ENCODE data around the gene CD300LF. TPM values are rescaled to one million over a fixed set of nuclear protein-coding genes. Genes with fewer than 3 reads are reported as not detected.
A peak's percentile ranks its signal among the peaks of the same experiment; 100 is the strongest.

Gene CD300LF
- total RNA-seq, 1 experiment from 2014 or later = not detected

DNA sequence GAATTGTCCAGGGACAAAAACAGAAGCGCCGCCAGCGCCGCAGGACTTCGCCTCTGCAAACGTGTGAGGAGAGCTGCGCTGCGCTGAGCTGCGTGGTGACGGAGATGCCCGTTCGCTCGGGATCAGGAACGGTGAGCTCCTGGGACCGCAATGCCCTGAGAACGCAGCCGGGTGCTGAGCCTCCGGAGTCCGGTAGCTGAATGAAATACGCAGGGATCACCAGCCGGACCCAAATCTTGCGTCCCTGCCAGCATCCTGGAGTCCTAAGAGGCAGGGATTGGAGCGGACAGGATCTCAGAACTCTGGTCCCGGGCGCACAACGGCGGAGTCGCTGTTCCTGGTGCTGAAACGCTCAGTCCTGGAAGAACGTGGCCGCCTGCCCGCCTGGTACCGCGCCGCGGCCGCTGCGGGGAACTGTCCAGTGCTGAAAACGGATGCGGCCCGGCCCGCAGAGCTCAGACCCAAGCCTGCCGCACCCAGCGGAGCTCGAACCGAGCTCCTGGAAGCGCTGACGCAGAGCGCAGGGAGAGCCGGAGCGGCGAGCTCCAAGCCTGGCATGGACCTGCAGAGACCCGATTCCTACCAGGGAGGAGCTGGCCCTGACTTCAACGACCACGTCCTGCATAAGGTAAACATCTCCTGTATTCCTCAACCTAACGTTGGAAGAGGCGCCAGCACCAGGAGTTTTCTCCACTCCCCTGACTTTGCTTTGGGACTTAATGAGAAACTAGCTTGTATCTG, 41.5 kb downstream of the CD300LF start:
- Histone ChIP-seq H3K4me1 (ENCODE audit: control insufficient read depth in 1 of 2, insufficient read depth in 2 of 2, low read length in 2 of 2) (no peaks in the 10 kb centered on the region), H3K9me3 (ENCODE audit: control insufficient read depth in 1 of 2, insufficient read depth in 1 of 2, low read depth in 1 of 2, low read length in 2 of 2) (no peaks in the 10 kb centered on the region), H3K79me2 (ENCODE audit: insufficient read depth, low read length) (no peaks in the 10 kb centered on the region), H2AFZ (ENCODE audit: low read depth, low read length, poor library complexity, severe bottlenecking) (no peak overlapping the region), H3K4me2 (ENCODE audit: low read length) (no peak overlapping the region), H3K4me3 (replicated peaks in 1 of 2; ENCODE audit: low read depth in 1 of 2, low read length in 2 of 2) (no peak overlapping the region), H3K9me2 (ENCODE audit: insufficient read depth) (no peaks in the 10 kb centered on the region), H3K9ac (ENCODE audit: low read length) (no peak overlapping the region), H4K20me1 (ENCODE audit: insufficient read depth) (no peaks in the 10 kb centered on the region), H3K36me3 (ENCODE audit: control insufficient read depth in 1 of 2, insufficient read depth in 2 of 2, low read length in 2 of 2) (no peaks in the 10 kb centered on the region), H3K27ac (ENCODE audit: low read depth, low read length) (no peak overlapping the region), H3K27me3 (ENCODE audit: insufficient read depth, low read length) (peaks cover 95% of the 10 kb centered on the region)
- RAD21 ChIA-PET (ENCODE audit: low non-redundant PET in 1 of 2, low total read pairs in 2 of 2, uncharacterized antibody in 2 of 2, unreplicated experiment in 2 of 2) = no interaction called here
- POLR2A ChIA-PET = no interaction called here
- ATAC-seq = peak; percentile 44; the same call in 1 of the 2 replicates
- no TSS peak for BruUV-seq (replicated peaks)
- CTCF ChIA-PET = interaction anchor here (4.4 kb wide), 1 partner anchor 14 kb away, joined by 28 read pairs; no protein-coding TSS in a partner anchor
- no peak for DNase-seq (ENCODE audit: low read depth, low spot score)
- intact Hi-C loops (cut with micrococcal nuclease) = no loop called here
- TF ChIP-seq, protein P1, sequence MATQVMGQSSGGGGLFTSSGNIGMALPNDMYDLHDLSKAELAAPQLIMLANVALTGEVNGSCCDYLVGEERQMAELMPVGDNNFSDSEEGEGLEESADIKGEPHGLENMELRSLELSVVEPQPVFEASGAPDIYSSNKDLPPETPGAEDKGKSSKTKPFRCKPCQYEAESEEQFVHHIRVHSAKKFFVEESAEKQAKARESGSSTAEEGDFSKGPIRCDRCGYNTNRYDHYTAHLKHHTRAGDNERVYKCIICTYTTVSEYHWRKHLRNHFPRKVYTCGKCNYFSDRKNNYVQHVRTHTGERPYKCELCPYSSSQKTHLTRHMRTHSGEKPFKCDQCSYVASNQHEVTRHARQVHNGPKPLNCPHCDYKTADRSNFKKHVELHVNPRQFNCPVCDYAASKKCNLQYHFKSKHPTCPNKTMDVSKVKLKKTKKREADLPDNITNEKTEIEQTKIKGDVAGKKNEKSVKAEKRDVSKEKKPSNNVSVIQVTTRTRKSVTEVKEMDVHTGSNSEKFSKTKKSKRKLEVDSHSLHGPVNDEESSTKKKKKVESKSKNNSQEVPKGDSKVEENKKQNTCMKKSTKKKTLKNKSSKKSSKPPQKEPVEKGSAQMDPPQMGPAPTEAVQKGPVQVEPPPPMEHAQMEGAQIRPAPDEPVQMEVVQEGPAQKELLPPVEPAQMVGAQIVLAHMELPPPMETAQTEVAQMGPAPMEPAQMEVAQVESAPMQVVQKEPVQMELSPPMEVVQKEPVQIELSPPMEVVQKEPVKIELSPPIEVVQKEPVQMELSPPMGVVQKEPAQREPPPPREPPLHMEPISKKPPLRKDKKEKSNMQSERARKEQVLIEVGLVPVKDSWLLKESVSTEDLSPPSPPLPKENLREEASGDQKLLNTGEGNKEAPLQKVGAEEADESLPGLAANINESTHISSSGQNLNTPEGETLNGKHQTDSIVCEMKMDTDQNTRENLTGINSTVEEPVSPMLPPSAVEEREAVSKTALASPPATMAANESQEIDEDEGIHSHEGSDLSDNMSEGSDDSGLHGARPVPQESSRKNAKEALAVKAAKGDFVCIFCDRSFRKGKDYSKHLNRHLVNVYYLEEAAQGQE (IDR thresholded peaks at IDR 0.05; ENCODE audit: low read depth) = peak; percentile 72
- TF ChIP-seq TCF7L2 (IDR thresholded peaks at IDR 0.05; ENCODE audit: borderline replicate concordance, extremely low read depth, insufficient read depth, insufficient read length) (peak; percentile 16), SP1 (IDR thresholded peaks at IDR 0.05; ENCODE audit: low read depth) (no peak)

DNA sequence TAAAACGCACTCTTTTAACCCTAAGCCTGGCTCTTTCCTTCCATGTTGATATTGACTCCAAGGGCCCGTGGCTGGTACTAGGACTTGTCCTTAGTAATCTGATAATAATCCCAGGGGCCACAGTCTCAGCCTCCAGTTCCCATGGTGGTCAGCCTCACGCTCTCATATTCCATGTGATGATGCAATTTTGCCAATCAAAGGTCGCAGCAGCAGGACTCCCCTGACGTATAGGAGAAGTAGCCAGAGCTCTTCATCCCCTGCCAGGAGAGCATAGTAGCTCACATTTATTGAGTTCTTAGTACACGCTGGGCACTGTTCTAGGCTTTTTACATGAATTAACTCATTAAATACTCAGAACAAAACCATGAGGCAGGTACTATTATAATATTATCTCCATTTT, 42.4 kb downstream of the CD300LF start:
- Histone ChIP-seq H3K9me2 (ENCODE audit: insufficient read depth) (no peaks in the 10 kb centered on the region), H3K9ac (ENCODE audit: low read length) (no peak overlapping the region), H2AFZ (ENCODE audit: low read depth, low read length, poor library complexity, severe bottlenecking) (no peak overlapping the region), H3K4me3 (replicated peaks in 1 of 2; ENCODE audit: low read depth in 1 of 2, low read length in 2 of 2) (no peak overlapping the region), H3K27ac (ENCODE audit: low read depth, low read length) (no peak overlapping the region), H3K36me3 (ENCODE audit: control insufficient read depth in 1 of 2, insufficient read depth in 2 of 2, low read length in 2 of 2) (no peaks in the 10 kb centered on the region), H3K4me2 (ENCODE audit: low read length) (no peak overlapping the region), H3K79me2 (ENCODE audit: insufficient read depth, low read length) (no peaks in the 10 kb centered on the region), H4K20me1 (ENCODE audit: insufficient read depth) (no peaks in the 10 kb centered on the region), H3K4me1 (ENCODE audit: control insufficient read depth in 1 of 2, insufficient read depth in 2 of 2, low read length in 2 of 2) (no peaks in the 10 kb centered on the region), H3K9me3 (ENCODE audit: control insufficient read depth in 1 of 2, insufficient read depth in 1 of 2, low read depth in 1 of 2, low read length in 2 of 2) (no peaks in the 10 kb centered on the region), H3K27me3 (ENCODE audit: insufficient read depth, low read length) (peaks cover 95% of the 10 kb centered on the region)
- DNase-seq (ENCODE audit: low read depth, low spot score) (no peak), ATAC-seq (no peak)
- ChIA-PET CTCF (interaction anchor here (4.4 kb wide), 1 partner anchor 13 kb away, joined by 28 read pairs; no protein-coding TSS in a partner anchor), POLR2A (no interaction called here), RAD21 (ENCODE audit: low non-redundant PET in 1 of 2, low total read pairs in 2 of 2, uncharacterized antibody in 2 of 2, unreplicated experiment in 2 of 2) (no interaction called here)
- no TSS peak for BruUV-seq (replicated peaks)
- intact Hi-C loops (cut with micrococcal nuclease) = no loop called here
- TF ChIP-seq ELF1 (IDR thresholded peaks at IDR 0.05; ENCODE audit: borderline replicate concordance, low read depth) = no peak
- no peak for TF ChIP-seq POLR2AphosphoS5 (IDR thresholded peaks at IDR 0.05; ENCODE audit: low read depth, low read length)
- no peak for TF ChIP-seq CEBPB (IDR thresholded peaks at IDR 0.05; ENCODE audit: low read depth)
- no peak for TF ChIP-seq ZNF274 (IDR thresholded peaks at IDR 0.05; ENCODE audit: low read depth, low read length)
- TF ChIP-seq YY1 (IDR thresholded peaks at IDR 0.05; ENCODE audit: extremely low read depth, insufficient replicate concordance, low read depth, low read length) = no peak
- no peak for TF ChIP-seq SP1 (IDR thresholded peaks at IDR 0.05; ENCODE audit: low read depth)
- TF ChIP-seq, protein P1 (IDR thresholded peaks at IDR 0.05; ENCODE audit: low read depth) = no peak
